ENCODE data around the gene TLN1. TPM values are rescaled to one million over a fixed set of nuclear protein-coding genes. Genes with fewer than 3 reads are reported as not detected.
A peak's percentile ranks its signal among the peaks of the same experiment; 100 is the strongest.

The TLN1 gene
- total RNA-seq, 1 experiment from 2014 or later = 347 TPM

GRCh38 chr9:35658968-35659220, 73.1 kb downstream of the TLN1 start:
- H3K27ac ChIP-seq (ENCODE audit: low read length) = peak overlapping the region; percentile 94
- in situ Hi-C loops (cut with HindIII; ENCODE audit: low pct_unique_long_range_greater_than_20kb, low sequenced_read_pairs) (no loop called here), intact Hi-C loops (cut with micrococcal nuclease; ENCODE audit: unreplicated experiment) (loop anchor here (5.0 to 10.0 kb wide), 3 partner anchors 33 to 156 kb away; partner anchors contain the start of genes HINT2 and SPAG8)
- TF ChIP-seq SIN3A (IDR thresholded peaks at IDR 0.05; ENCODE audit: borderline replicate concordance, insufficient read depth, low read depth, low read length) = no peak
- TF ChIP-seq TCF7L2 (IDR thresholded peaks at IDR 0.05; ENCODE audit: low read depth, low read length) = no peak
- no peak for TF ChIP-seq REST (IDR thresholded peaks at IDR 0.05; ENCODE audit: insufficient read depth in 1 of 2, low read depth in 2 of 2, low read length in 1 of 2)
- no peak for TF ChIP-seq CTCF (IDR thresholded peaks at IDR 0.05)
- TF ChIP-seq POLR2AphosphoS5 (IDR thresholded peaks at IDR 0.05; ENCODE audit: low read depth, low read length) = no peak
- peak overlapping the region; percentile 64 to 70 for H3K4me3 ChIP-seq (ENCODE audit: low read depth in 2 of 2, low read length in 2 of 2)
- ChIA-PET POLR2A (interaction anchor here (0.7 to 1.6 kb wide), 5 partner anchors 21 to 74 kb away, joined by 3 to 4 read pairs (median 3); partner anchors contain the start of genes CREB3 and TLN1), CTCF (interaction anchor here (0.8 to 1.0 kb wide), 3 partner anchors 9 to 74 kb away, joined by 3 to 4 read pairs (median 4); partner anchors contain the start of genes CREB3 and TLN1)
- no peaks in the 10 kb centered on the region for H3K9me3 ChIP-seq (ENCODE audit: control insufficient read depth, insufficient read depth, low read depth, low read length)
- peaks cover 3% of the 10 kb centered on the region for H3K36me3 ChIP-seq (ENCODE audit: control insufficient read depth, insufficient read depth, low read length)
- H3K4me1 ChIP-seq (ENCODE audit: control insufficient read depth, insufficient read depth, low read length) = peaks cover 49% of the 10 kb centered on the region
- peak; percentile 32 for ATAC-seq
- no peaks in the 10 kb centered on the region for H3K27me3 ChIP-seq (ENCODE audit: control insufficient read depth, insufficient read depth, low read length)
- no TSS peak for BruUV-seq (replicated peaks)
- no peak for DNase-seq (ENCODE audit: low read depth, low spot score)

- ChIA-PET CTCF (interaction anchor here (0.5 to 1.6 kb wide), 9 partner anchors 11 to 74 kb away, joined by 3 to 6 read pairs (median 4); partner anchors contain the start of genes CREB3, TLN1 and TPM2), POLR2A (interaction anchor here (0.5 to 1.6 kb wide), 7 partner anchors 11 to 74 kb away, joined by 3 to 4 read pairs (median 3); partner anchors contain the start of genes CREB3 and TLN1)
- in situ Hi-C loops (cut with HindIII; ENCODE audit: low pct_unique_long_range_greater_than_20kb, low sequenced_read_pairs) = no loop called here
- no peaks in the 10 kb centered on the region for H3K9me3 ChIP-seq (ENCODE audit: control insufficient read depth, insufficient read depth, low read depth, low read length)
- no peak for DNase-seq (ENCODE audit: low read depth, low spot score)
- peak within 1 kb of the TSS; percentile 94 for H3K27ac ChIP-seq (ENCODE audit: low read length)
- H3K4me3 ChIP-seq (ENCODE audit: low read depth in 2 of 2, low read length in 2 of 2) = peak within 1 kb of the TSS; percentile 64 to 70
- H3K4me1 ChIP-seq (ENCODE audit: control insufficient read depth, insufficient read depth, low read length) = peaks cover 44% of the 10 kb centered on the region
- H3K36me3 ChIP-seq (ENCODE audit: control insufficient read depth, insufficient read depth, low read length) = peaks cover 3% of the 10 kb centered on the region
- intact Hi-C loops (cut with micrococcal nuclease; ENCODE audit: unreplicated experiment) = loop anchor here (5.0 to 10.0 kb wide), 3 partner anchors 34 to 156 kb away; partner anchors contain the start of genes HINT2 and SPAG8
- no peaks in the 10 kb centered on the region for H3K27me3 ChIP-seq (ENCODE audit: control insufficient read depth, insufficient read depth, low read length)
- TF ChIP-seq CTCF (IDR thresholded peaks at IDR 0.05) = no peak
- no peak for TF ChIP-seq SIN3A (IDR thresholded peaks at IDR 0.05; ENCODE audit: borderline replicate concordance, insufficient read depth, low read depth, low read length)
- no peak for TF ChIP-seq POLR2AphosphoS5 (IDR thresholded peaks at IDR 0.05; ENCODE audit: low read depth, low read length)
- no peak for TF ChIP-seq REST (IDR thresholded peaks at IDR 0.05; ENCODE audit: insufficient read depth in 1 of 2, low read depth in 2 of 2, low read length in 1 of 2)
- no peak for TF ChIP-seq TCF7L2 (IDR thresholded peaks at IDR 0.05; ENCODE audit: low read depth, low read length)
- BruUV-seq (replicated peaks) = no TSS peak
- peak; percentile 72 for ATAC-seq
Observed at GRCh38 chr9:35658137-35658967, 73.6 kb downstream of the TLN1 start, which contains the start of gene CCDC107. Gene CCDC107, plus strand, starts transcription at chr9:35658292. Its CDS starts 88 bp downstream, at chr9:35658380.

All from Panc1 (cell line).